ENCODE measurements around the gene SH3BP1. TPM values are rescaled to one million over a fixed set of nuclear protein-coding genes. Genes with fewer than 3 reads are reported as not detected.

The SH3BP1 gene
- total and polyA plus RNA-seq, 2 donors (not counting 1 experiment from before 2014, with no cell fraction given), result 44.0 to 69.7 TPM

GRCh38 chr22:37674951-37675929 lies 35.8 kb downstream of the SH3BP1 start, which contains the start of gene LGALS1:
Gene LGALS1, plus strand, starts transcription at chr22:37675636. Its CDS starts 67 bp downstream, at chr22:37675703.
- intact Hi-C loops (cut with micrococcal nuclease), result no loop called here
- no peak for TF ChIP-seq EZH2 (IDR thresholded peaks at IDR 0.05; ENCODE audit: borderline replicate concordance, insufficient read depth, low read depth, low read length, poor library complexity, severe bottlenecking)
- no peak for TF ChIP-seq CTCF (IDR thresholded peaks at IDR 0.05)
- Histone ChIP-seq H3K36me3 (replicated peaks in 1 of 2; ENCODE audit: control extremely low read depth in 1 of 2, control insufficient read depth in 1 of 2, extremely low read depth in 1 of 2, insufficient read depth in 2 of 2, low read length in 1 of 2) (no peaks in the 10 kb centered on the region), H3K27ac (ENCODE audit: low read length in 2 of 2) (peak within 1 kb of the TSS; percentile 98), H3K4me3 (ENCODE audit: control extremely low read depth in 1 of 5, extremely low read depth in 1 of 5, insufficient read depth in 1 of 5, low read depth in 2 of 5, low read length in 4 of 5) (peak within 1 kb of the TSS; percentile 73 to 92 (median 81)), H3K4me2 (replicated peaks; ENCODE audit: low read depth, low read length, poor library complexity, severe bottlenecking) (peak within 1 kb of the TSS; percentile 91), H3K9me3 (ENCODE audit: control extremely low read depth in 1 of 3, control insufficient read depth in 2 of 3, insufficient read depth in 1 of 3, low read length in 2 of 3) (no peaks in the 10 kb centered on the region), H3K79me2 (ENCODE audit: control insufficient read depth, insufficient read depth, low read length) (peaks cover 25% of the 10 kb centered on the region), H3K9ac (ENCODE audit: low read length) (peak within 1 kb of the TSS; percentile 87), H3K4me1 (ENCODE audit: control insufficient read depth in 2 of 2, insufficient read depth in 2 of 2, low read length in 2 of 2) (peaks cover 36 to 58% of the 10 kb centered on the region in 2 donors), H4K20me1 (ENCODE audit: control insufficient read depth, insufficient read depth, low read length, poor library complexity, severe bottlenecking) (no peaks in the 10 kb centered on the region), H2AFZ (ENCODE audit: insufficient read depth, low read depth, low read length, poor library complexity, severe bottlenecking) (peak within 1 kb of the TSS; percentile 82), H3K27me3 (replicated peaks in 1 of 4; ENCODE audit: control extremely low read depth in 1 of 4, control insufficient read depth in 3 of 4, insufficient read depth in 4 of 4, low read length in 3 of 4) (no peaks in the 10 kb centered on the region)
- H3K9me3 Mint-ChIP-seq (ENCODE audit: insufficient read depth), result no peaks in the 10 kb centered on the region
- DNase-seq (peak; percentile 71), ATAC-seq (ENCODE audit: low read depth) (peak; percentile 35)
- H3K27ac Mint-ChIP-seq, result peak within 1 kb of the TSS; percentile 97
- H3K4me3 Mint-ChIP-seq, result peak within 1 kb of the TSS; percentile 96
- peaks cover 50% of the 10 kb centered on the region for H3K4me1 Mint-ChIP-seq
- WGBS (ENCODE audit: insufficient coverage), result 21% methylated on average over 28 of the region's 34 CpGs
- ChIA-PET POLR2A (interaction anchor here (0.7 to 3.9 kb wide), 8 partner anchors 9 to 169 kb away, joined by 3 to 44 read pairs (median 10); partner anchors contain the start of genes ANKRD54, GGA1 and PDXP), CTCF (interaction anchor here (0.6 to 23.0 kb wide), 7 partner anchors 6 to 169 kb away, joined by 3 to 501 read pairs (median 185); partner anchors contain the start of genes ANKRD54, GGA1, LGALS1 and NOL12)
- no peaks in the 10 kb centered on the region for H3K27me3 Mint-ChIP-seq

All from B cell (primary cell).